HCT116 (cell line): ENCODE data around the gene CYB5RL. TPM values are rescaled to one million over a fixed set of nuclear protein-coding genes. Genes with fewer than 3 reads are reported as not detected.

Experiments used
- ATAC-seq: fragments of 200-7000 bp; cut with Tn5 transposase; 2 replicates; pipeline ENCODE4 v1.9.1; 2020; ENCODE audit warnings: mild to moderate bottlenecking, moderate library complexity
- BruUV-seq: library from RNA; stranded (reverse); fragments of 400-500 nt; replicated peaks from 2 replicates; lab custom pipeline; 2021; lab: Mats Ljungman, UMichigan
- CTCF ChIA-PET: fragments of 300-600 bp; sonication (Branson Sonifier 250); formaldehyde crosslinking; loops from one replicate; lab custom pipeline; 2021; ENCODE audit warnings: antibody characterized with exemption; lab: Charles Lee
- POLR2A ChIA-PET: fragments of 300-600, 350-600 bp; sonication (Branson Sonifier 250); formaldehyde crosslinking; loops from one replicate; lab custom pipeline; 2021; ENCODE audit warnings: antibody characterized with exemption; lab: Charles Lee
- RAD21 ChIA-PET, 2 experiments: fragments of 300-600 bp; sonication (Branson Sonifier 250); formaldehyde crosslinking; loops; one replicate each; lab custom pipeline; 2023; ENCODE audit warnings: low total read pairs in 2 of 2; ENCODE audit not compliant: uncharacterized antibody in 2 of 2, unreplicated experiment in 2 of 2, low non-redundant PET in 1 of 2; lab: Charles Lee
- DNase-seq: peaks from one replicate; pipeline ENCODE4 v3.0.0-alpha.2; 2010; ENCODE audit warnings: low read depth, low spot score
- H2AFZ ChIP-seq: fragments of 200-600 bp; shearing (Covaris generic), sonication (generic); 2 replicates; pipeline ENCODE4 v1.6.1; 2017; ENCODE audit warnings: low read depth, mixed run types, mixed read lengths, antibody characterized with exemption, low read length; ENCODE audit not compliant: poor library complexity, severe bottlenecking
- H3K27ac ChIP-seq: 2 replicates; pipeline ENCODE4 v1.5.1; 2012; ENCODE audit warnings: low read depth, low read length
- H3K27me3 ChIP-seq: fragments of 200-600 bp; sonication (generic); 2 replicates; pipeline ENCODE4 v1.6.1; 2016; ENCODE audit warnings: mixed run types, low read length, mixed read lengths; ENCODE audit not compliant: insufficient read depth
- H3K36me3 ChIP-seq, 2 experiments: fragments of 200-500 bp in 1 of 2; fragments of 200-600 bp in 1 of 2; sonication (Bioruptor generic) in 1 of 2; sonication (generic) in 1 of 2; 2 replicates each; pipeline versions ENCODE4 v1.5.1 to v1.6.1; 2014 to 2016; ENCODE audit warnings: low read length in 2 of 2, inconsistent platforms in 1 of 2, mixed read lengths in 1 of 2, mixed run types in 1 of 2; ENCODE audit not compliant: insufficient read depth in 2 of 2, control insufficient read depth in 1 of 2
- H3K4me1 ChIP-seq, 2 experiments: fragments of 200-600 bp in 1 of 2; sonication (generic) in 1 of 2; 2 replicates each; pipeline versions ENCODE4 v1.5.1 to v1.6.1; 2012 to 2017; ENCODE audit warnings: low read length in 2 of 2, inconsistent platforms in 1 of 2, mild to moderate bottlenecking in 1 of 2, mixed read lengths in 1 of 2, mixed run types in 1 of 2, moderate library complexity in 1 of 2; ENCODE audit not compliant: insufficient read depth in 2 of 2, control insufficient read depth in 1 of 2
- H3K4me2 ChIP-seq: fragments of 200-600 bp; sonication (generic); 2 replicates; pipeline ENCODE4 v1.6.1; 2017; ENCODE audit warnings: mixed run types, low read length, mixed read lengths
- H3K4me3 ChIP-seq, 2 experiments: fragments of 200-600 bp in 1 of 2; sonication (generic) in 1 of 2; replicated peaks in 1 of 2; 2 replicates each; pipeline ENCODE4 v1.5.1; 2011 to 2016; ENCODE audit warnings: low read length in 2 of 2, control low read depth in 1 of 2, low read depth in 1 of 2, mild to moderate bottlenecking in 1 of 2, mixed read lengths in 1 of 2, mixed run types in 1 of 2
- H3K79me2 ChIP-seq: fragments of 200-600 bp; sonication (generic); 2 replicates; pipeline ENCODE4 v1.6.1; 2017; ENCODE audit warnings: mild to moderate bottlenecking, mixed run types, low read length, moderate library complexity, mixed read lengths; ENCODE audit not compliant: insufficient read depth
- H3K9ac ChIP-seq: fragments of 200-600 bp; sonication (generic); 2 replicates; pipeline ENCODE4 v1.6.1; 2016; ENCODE audit warnings: low read length, mixed read lengths
- H3K9me2 ChIP-seq: fragments of 200-600 bp; sonication (generic), shearing (Covaris generic); 2 replicates; pipeline ENCODE4 v1.6.1; 2017; ENCODE audit warnings: mixed run types, mild to moderate bottlenecking, moderate library complexity; ENCODE audit not compliant: insufficient read depth
- H3K9me3 ChIP-seq, 2 experiments: fragments of 200-500 bp in 1 of 2; fragments of 200-600 bp in 1 of 2; sonication (Bioruptor generic) in 1 of 2; sonication (generic) in 1 of 2; 2 replicates each; pipeline ENCODE4 v1.6.1; 2014 to 2017; ENCODE audit warnings: low read length in 2 of 2, mixed read lengths in 2 of 2, inconsistent platforms in 1 of 2, low read depth in 1 of 2, mild to moderate bottlenecking in 1 of 2, mixed run types in 1 of 2, moderate library complexity in 1 of 2; ENCODE audit not compliant: control insufficient read depth in 1 of 2, insufficient read depth in 1 of 2
- H4K20me1 ChIP-seq: fragments of 200-600 bp; sonication (generic), shearing (Covaris generic); 2 replicates; pipeline ENCODE4 v1.6.1; 2017; ENCODE audit warnings: mixed run types, mild to moderate bottlenecking, moderate library complexity; ENCODE audit not compliant: insufficient read depth
- ATF3 ChIP-seq: IDR thresholded peaks from 2 replicates; pipeline ENCODE4 v1.6.1; 2012
- CBX3 ChIP-seq: IDR thresholded peaks from 2 replicates; pipeline ENCODE4 v1.6.1; 2012; ENCODE audit warnings: low read depth
- CEBPB ChIP-seq: IDR thresholded peaks from 2 replicates; pipeline ENCODE4 v1.6.1; 2012; ENCODE audit warnings: low read depth
- CTCF ChIP-seq, 3 experiments: fragments of 200-600 bp in 1 of 3; sonication (generic) in 1 of 3; IDR thresholded peaks in 2 of 3; conservative IDR thresholded peaks in 1 of 3; 2 replicates each; pipeline ENCODE4 v1.5.1; 2012 to 2017; ENCODE audit warnings: low read depth in 2 of 3, low read length in 2 of 3, antibody characterized with exemption in 1 of 3, borderline replicate concordance in 1 of 3, control low read depth in 1 of 3, mild to moderate bottlenecking in 1 of 3, mixed read lengths in 1 of 3, mixed run types in 1 of 3, moderate library complexity in 1 of 3; ENCODE audit not compliant: insufficient read depth in 1 of 3
- EGR1 ChIP-seq: IDR thresholded peaks from 2 replicates; pipeline ENCODE4 v1.6.1; 2012; ENCODE audit warnings: low read depth
- EZH2phosphoT487 ChIP-seq: fragments of 200-600 bp; IDR thresholded peaks from 2 replicates; pipeline ENCODE4 v1.6.1; 2018; ENCODE audit warnings: antibody characterized with exemption, borderline replicate concordance
- FOSL1 ChIP-seq: IDR thresholded peaks from 2 replicates; pipeline ENCODE4 v1.6.1; 2012; ENCODE audit warnings: low read depth
- JUND ChIP-seq: IDR thresholded peaks from 2 replicates; pipeline ENCODE4 v1.6.1; 2012
- MAX ChIP-seq: IDR thresholded peaks from 2 replicates; pipeline ENCODE4 v1.6.1; 2012
- POLR2A ChIP-seq: IDR thresholded peaks from 2 replicates; pipeline ENCODE4 v1.7.0; 2011; ENCODE audit warnings: borderline replicate concordance; ENCODE audit not compliant: insufficient read depth, insufficient read length; ENCODE audit errors: extremely low read depth
- POLR2AphosphoS5 ChIP-seq: IDR thresholded peaks from 2 replicates; pipeline ENCODE4 v1.6.1; 2011; ENCODE audit warnings: mild to moderate bottlenecking, low read depth, low read length, moderate library complexity
- RAD21 ChIP-seq: IDR thresholded peaks from 2 replicates; pipeline ENCODE4 v1.6.1; 2012; ENCODE audit warnings: low read depth, mild to moderate bottlenecking
- REST ChIP-seq: IDR thresholded peaks from 2 replicates; pipeline ENCODE4 v1.6.1; 2012; ENCODE audit warnings: low read depth
- SIN3A ChIP-seq: IDR thresholded peaks from 2 replicates; pipeline ENCODE4 v1.6.1; 2012; ENCODE audit warnings: low read depth
- SP1 ChIP-seq: IDR thresholded peaks from 2 replicates; pipeline ENCODE4 v1.6.1; 2012; ENCODE audit warnings: low read depth
- SRF ChIP-seq: IDR thresholded peaks from 2 replicates; pipeline ENCODE4 v1.6.1; 2012; ENCODE audit warnings: low read depth
- TCF7L2 ChIP-seq: IDR thresholded peaks from 2 replicates; pipeline ENCODE4 v1.7.0; 2011; ENCODE audit warnings: borderline replicate concordance, inconsistent platforms; ENCODE audit not compliant: insufficient read depth, insufficient read length; ENCODE audit errors: extremely low read depth
- YY1 ChIP-seq: IDR thresholded peaks from 2 replicates; pipeline ENCODE4 v1.6.1; 2011; ENCODE audit warnings: low read length, low read depth, moderate library complexity, mild to moderate bottlenecking; ENCODE audit not compliant: insufficient replicate concordance; ENCODE audit errors: extremely low read depth
- ZBTB33 ChIP-seq: IDR thresholded peaks from 2 replicates; pipeline ENCODE4 v1.6.1; 2011; ENCODE audit warnings: mild to moderate bottlenecking, low read length, moderate library complexity; ENCODE audit not compliant: insufficient replicate concordance; ENCODE audit errors: extremely low read depth
- ZNF274 ChIP-seq: fragments of 200-500 bp; sonication (Bioruptor generic); IDR thresholded peaks from 2 replicates; pipeline ENCODE4 v1.6.1; 2014; ENCODE audit warnings: mild to moderate bottlenecking, low read depth, low read length, inconsistent platforms
- intact Hi-C: fragments of 100-400 bp; cut with micrococcal nuclease; formaldehyde crosslinking; loops from 2 replicates; pipeline ENCODE4 v1.10.0; 2022
- total RNA-seq: library from RNA; stranded (reverse); gene quantifications from one replicate; pipeline ENCODE4 v1.2.1, GENCODE V29; 2021; ENCODE audit not compliant: unreplicated experiment

The CYB5RL gene
- total RNA-seq, 1 experiment from 2014 or later: 11.7 TPM

- Histone ChIP-seq H3K4me2 (no peak overlapping the region), H2AFZ (no peak overlapping the region), H3K4me3 (no peak overlapping the region), H3K27ac (no peak overlapping the region), H3K9me3 (no peaks in the 10 kb centered on the region)
- ChIA-PET CTCF (no interaction called here), POLR2A (no interaction called here)
- BruUV-seq: no TSS peak
- intact Hi-C loops: no loop called here
- TF ChIP-seq RAD21 (no peak), CBX3 (no peak), REST (no peak), POLR2A (no peak), ZBTB33 (no peak), FOSL1 (no peak), SIN3A (no peak), POLR2AphosphoS5 (no peak), JUND (no peak), ATF3 (no peak), EGR1 (no peak), SP1 (no peak), TCF7L2 (no peak), YY1 (no peak), CEBPB (no peak), EZH2phosphoT487 (no peak), ZNF274 (no peak), CTCF (IDR thresholded peaks at IDR 0.05 in 2 of 3, conservative IDR thresholded peaks at IDR 0.05 in 1 of 3; ENCODE audit: borderline replicate concordance in 1 of 3, insufficient read depth in 1 of 3, low read depth in 2 of 3, low read length in 2 of 3) (no peak), SRF (no peak), MAX (no peak)
- TF ChIP-seq, all 23 proteins: peak for 0
- Histone ChIP-seq H3K36me3 (0 out of 4 replicates have a peak, but pooled peaks cover 0 to 3% of the 10 kb centered on the region in 2 experiments), H3K9me2 (no peaks in the 10 kb centered on the region), H3K79me2 (no peaks in the 10 kb centered on the region), H3K27me3 (no peaks in the 10 kb centered on the region), H3K9ac (no peak overlapping the region), H4K20me1 (no peaks in the 10 kb centered on the region), H3K4me1 (no peaks in the 10 kb centered on the region)
- DNase-seq: no peak
- ATAC-seq: no peak
- RAD21 ChIA-PET: no interaction called here
Measured at GRCh38 chr1:54188291-54188690, 11.5 kb downstream of the CYB5RL start.
